ENCODE data around the gene KRR1.
A peak's percentile ranks its signal among the peaks of the same experiment; 100 is the strongest.

Gene KRR1

DNA sequence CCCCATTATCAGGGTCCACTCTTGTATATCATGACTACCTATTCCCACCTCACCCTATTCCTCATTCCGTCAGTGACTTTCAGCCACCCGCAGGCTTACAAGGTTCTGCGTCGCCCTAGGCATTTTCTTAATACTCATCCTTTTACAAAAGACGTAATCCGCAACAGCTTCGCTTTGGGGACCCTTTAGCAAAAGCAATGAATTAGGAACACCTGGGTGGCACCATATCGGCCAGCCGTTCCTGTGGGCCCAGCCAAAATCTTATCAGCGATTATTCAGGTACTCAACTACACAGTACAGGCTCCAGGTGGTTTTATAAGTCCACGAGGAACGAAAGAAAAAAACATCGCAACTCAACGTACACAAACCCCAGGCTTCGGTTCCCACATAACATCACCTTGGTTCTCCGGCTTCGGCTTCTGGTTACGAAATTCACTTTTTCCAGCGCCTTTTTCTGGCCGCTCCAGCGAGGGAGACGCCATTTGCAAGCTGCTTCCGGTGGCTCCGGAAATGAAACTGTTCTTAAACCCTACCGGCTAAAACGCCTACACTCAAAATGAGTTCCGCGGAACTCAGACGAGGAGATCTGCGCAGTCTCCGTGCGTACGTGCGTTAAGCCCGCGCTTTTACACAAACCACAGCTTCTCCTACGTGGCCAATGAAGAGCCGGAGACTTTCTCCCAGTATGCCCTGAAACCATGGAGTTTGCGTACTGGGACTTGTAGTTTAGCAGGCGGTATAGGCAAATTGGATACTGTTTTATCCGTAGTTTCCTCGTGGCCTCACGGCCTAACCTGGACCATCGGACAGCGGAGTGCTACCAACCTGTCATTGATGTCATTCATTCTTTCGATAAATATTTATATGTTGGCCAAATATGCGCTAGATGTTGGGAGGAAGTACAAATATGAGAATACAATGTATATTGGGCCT is at the start of gene KRR1:
Gene KRR1 (minus strand): TSS at position 494 of the 933 bp plus-strand sequence. CDS start 12 bp downstream, at position 482.
- peak; percentile 95 for DNase-seq

- DNase-seq = peak; percentile 12
These were observed 48.8 kb upstream of the KRR1 start for GRCh38 chr12:75560167-75560566.

- no peak for DNase-seq
These were observed 46.9 kb upstream of the KRR1 start for GRCh38 chr12:75558287-75558686.

GRCh38 chr12:75556311-75556899 is 45.0 kb upstream of the KRR1 start:
- no peak for DNase-seq

DNA sequence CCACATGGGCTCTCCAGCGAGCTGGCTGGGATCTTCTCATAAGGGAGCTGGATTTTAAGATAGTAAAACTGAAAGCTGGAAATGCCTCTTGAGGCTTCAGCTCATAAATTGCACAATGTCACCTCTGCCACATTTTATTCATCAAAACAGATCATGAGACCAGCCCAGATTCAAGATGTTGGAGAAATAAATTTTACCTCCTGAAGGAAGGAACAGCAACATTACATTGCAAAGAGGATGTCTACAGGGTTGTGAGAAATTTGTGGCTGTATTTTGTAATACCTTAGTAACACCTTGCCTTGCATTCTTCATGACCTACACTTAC is 43.1 kb upstream of the KRR1 start:
- no peak for DNase-seq

DNA sequence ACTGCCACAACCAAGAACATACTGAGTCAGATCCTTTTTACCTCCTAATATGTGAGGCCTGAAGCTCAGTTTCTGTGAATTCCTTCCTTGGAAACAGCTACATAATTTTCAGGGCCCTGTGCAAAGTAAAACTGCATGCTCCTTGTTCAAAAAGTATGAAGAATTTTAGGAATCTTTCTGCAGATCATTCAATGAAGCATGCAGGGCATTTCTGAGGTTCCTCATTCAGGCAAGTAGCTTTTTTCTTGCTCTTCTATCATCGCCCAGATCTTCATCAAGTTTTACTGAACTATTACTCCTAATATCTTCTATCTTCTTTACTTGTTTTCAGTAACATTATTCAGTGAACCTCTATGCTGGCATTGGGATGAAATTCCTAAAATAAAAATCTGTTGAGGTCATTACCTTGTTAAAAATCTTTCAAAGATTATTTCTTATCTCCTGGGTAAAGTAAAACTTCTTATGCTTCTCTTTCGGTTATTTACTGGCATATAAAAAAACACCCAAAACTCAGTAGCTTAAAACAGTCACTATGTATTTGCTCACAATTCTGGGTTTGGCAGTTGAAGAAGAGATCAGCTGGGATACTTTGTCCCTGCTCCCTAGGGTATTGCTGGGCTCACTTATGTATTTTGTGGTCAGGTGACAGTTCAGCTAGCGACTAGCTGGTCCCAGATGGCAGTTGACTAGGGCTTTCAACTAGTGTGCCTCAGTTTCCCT is 42.6 kb upstream of the KRR1 start:
- DNase-seq = no peak

DNA sequence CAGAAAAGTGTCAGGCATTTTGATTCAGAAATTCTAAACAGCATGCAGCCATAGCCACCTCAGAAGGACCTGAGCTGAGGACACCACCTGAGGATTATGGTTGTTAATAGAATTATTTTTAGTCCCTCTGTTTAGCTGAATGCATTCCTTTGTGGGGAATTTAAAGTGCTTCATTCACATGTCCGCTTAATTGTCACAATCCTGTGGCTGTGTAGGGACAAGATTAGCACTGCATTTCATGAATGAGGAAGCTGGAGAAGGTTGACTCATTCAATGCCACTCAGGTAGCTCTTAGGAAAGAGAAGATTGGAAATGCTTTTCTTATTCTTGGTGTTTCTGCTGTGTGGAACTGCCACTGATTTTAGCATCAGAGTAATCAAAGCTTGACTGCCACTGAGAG is 42.0 kb upstream of the KRR1 start:
- no peak for DNase-seq

DNA sequence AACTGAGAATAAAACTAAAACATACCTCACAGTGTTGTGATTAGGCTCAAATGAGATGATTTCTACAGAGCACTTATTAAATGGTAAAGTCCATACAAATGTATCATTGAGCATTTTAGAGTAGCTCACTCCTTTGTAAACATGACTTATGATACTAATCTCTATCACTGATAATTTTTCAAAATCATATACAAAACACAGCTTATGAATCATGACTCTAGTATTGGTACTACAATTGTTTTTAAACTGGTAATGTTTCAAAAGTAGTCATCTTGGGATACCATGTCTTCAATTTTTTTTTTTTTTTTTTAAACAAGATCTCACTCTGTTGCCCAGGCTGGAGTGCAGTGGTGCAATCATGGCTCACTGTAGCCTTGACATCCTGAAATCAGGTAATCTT is 40.1 kb upstream of the KRR1 start:
- no peak for DNase-seq

GRCh38 chr12:75550401-75551240 is 39.2 kb upstream of the KRR1 start:
- no peak for DNase-seq

DNA sequence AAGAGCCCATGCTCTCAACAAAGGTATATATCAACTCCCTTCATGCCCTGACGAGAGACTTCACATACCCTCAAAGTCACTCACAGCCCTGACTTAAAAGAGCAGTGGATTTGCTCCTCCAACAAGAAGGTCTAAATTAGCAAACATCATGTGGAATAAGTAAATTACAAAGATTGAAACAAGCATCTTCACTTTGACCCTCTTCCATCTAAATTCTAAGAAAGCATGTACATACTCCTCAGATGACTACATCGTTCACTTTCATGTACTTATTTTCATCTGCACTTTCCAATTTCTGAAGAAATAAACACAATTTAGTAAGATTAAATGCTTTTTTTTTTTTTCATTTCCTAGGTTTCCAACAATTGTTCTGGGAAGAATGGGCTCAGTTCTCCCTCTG is 38.6 kb upstream of the KRR1 start:
- DNase-seq = no peak

DNA sequence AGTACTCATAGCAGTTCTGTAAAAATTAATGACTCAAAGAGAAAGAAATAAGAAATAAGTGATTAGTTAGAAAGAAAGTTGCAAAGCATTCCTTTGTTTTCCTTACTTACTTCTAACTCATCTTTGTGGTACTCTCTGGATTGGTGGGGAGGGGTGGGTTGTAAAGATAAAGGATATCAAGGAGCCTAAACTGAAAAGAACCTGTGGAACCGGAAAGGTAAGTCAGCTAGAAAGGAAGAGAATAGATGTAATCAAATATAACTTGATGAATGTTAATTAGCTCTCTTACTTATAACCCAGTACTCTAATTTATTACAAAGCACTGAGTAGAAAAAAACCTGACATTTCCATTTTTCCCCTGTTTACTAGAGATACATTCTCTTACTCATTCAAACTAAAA is 37.5 kb upstream of the KRR1 start:
- DNase-seq = peak; percentile 28

GRCh38 chr12:75545636-75546035 is 34.2 kb upstream of the KRR1 start:
- DNase-seq = no peak

GRCh38 chr12:75543529-75543928 is 32.1 kb upstream of the KRR1 start:
- DNase-seq = no peak

GRCh38 chr12:75542942-75543341 is 31.5 kb upstream of the KRR1 start:
- no peak for DNase-seq

- DNase-seq = no peak
These were observed 28.5 kb upstream of the KRR1 start for GRCh38 chr12:75539889-75540288.

DNA sequence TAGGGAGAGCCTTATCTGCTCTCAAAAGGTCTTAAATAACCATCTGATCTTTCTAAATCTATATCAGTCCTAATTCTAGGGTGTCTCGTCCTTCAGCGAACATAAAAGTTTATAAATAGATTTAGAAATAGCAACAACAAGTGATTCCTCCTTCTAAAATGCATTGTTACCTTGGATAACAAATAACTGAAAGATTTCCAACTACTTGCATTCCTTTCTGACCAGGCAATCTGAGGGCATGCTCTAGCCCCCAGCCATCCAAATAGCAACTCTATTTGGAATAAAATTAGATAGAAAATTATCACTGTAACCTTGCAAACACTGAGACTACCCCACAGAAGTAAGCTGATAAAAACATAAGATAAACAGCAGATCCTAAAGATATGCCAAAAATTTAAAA is 21.8 kb upstream of the KRR1 start:
- DNase-seq = no peak

- no peak for DNase-seq
These were observed 18.4 kb upstream of the KRR1 start for GRCh38 chr12:75529826-75530225.

- DNase-seq = no peak
These were observed 17.9 kb upstream of the KRR1 start for GRCh38 chr12:75529316-75529715.

GRCh38 chr12:75528692-75529091 is 17.3 kb upstream of the KRR1 start:
- DNase-seq = no peak

DNA sequence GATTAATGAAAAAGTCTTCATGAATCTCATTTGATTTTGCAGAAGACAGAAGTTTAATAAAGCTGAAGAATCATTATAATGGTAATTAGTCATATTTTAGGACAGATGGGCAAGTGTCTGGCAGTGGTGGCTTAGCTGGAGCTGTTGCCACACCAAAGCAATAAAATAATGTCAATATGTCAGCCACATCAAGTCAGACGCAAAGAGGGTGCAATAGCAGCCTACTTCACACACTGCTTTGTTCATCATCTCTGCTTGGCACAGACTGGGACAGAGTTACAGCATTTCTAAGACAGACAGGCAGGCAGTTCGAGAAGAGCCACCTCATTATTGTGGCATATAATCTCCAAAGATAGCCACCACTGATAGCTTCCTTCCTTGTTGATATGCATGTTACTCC is 16.9 kb upstream of the KRR1 start:
- no peak for DNase-seq

DNA sequence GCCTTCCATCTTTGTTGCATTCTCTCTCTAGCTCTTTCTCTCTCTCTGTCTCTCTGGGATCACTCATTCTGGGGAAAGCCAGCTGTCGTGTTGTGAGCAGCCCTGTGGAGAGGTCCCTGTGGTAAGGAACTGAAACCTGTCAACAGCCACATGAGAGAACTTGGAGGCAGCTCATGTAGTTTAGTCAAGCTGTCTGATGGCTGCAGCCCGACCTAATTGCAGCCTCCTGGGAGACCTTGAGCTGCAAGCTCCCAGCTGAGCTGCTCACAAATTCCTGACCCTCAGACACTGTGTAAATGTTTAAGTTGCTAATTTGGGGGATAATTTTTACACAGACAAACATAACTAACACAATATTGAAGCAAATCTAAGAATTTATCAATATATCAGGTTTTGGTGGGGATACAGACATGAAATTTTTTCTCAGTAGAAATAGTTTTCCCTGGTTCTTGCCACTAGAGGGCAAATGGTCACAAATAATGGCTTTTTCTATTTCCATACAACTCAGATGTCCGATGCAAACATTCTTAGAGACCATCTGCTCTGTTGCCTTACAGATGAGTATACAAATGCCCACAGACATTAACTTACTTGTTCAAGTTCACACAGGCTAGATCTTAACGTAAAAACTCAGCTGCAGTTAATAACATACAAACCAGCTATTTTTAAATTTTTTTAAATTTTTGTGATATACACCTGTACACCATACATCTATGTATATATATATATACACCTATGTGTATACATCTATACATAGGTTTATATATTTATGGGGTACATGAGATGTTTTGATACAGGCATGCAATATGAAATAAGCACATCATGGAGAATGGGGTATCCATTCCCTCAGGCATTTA is 15.5 kb upstream of the KRR1 start:
- peak; percentile 4 for DNase-seq

DNA sequence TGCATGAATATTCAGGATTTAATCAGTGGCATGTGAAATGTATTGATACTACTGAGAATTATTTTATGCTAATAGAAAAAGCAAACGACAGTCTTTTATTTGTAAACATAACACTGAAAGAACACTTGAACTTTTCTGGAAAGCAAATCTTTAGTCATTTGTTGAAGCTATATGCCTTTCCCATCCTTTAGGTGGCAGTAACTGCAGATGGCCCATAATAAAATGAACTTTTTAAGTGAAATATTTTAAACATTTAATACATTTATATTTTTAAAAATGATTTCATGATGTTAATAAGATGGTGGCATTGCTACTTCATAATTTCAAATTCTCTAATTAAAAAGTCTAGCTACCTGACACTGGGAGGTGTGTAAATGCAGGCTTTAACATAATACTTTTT is 13.9 kb upstream of the KRR1 start:
- DNase-seq = no peak
